Stimulated activated CD4-positive, alpha-beta T cell treated with anti-CD3 and anti-CD28 coated beads, Interleukin-15, amount 100 ng/mL, for 48 hours (primary cell): ENCODE measurements around the gene AP1AR.
A peak's percentile ranks its signal among the peaks of the same experiment; 100 is the strongest.
"Not testable (repeated sequence)": the region's sequence is repeated elsewhere in the genome, so short reads cannot be mapped to it uniquely, and the experiment has no call there.

Source experiments
- DNase-seq, 2 donors: peaks; one replicate each; pipeline ENCODE4 v3.0.0-alpha.2; 2020; ENCODE audit warnings: low read depth in 2 of 2

The AP1AR gene

GRCh38 chr4:112231779-112232713 lies at the start of gene AP1AR:
Gene AP1AR (plus strand): TSS chr4:112231787. CDS start chr4:112232092, 305 bp downstream.
- peak; percentile 64 to 66 for DNase-seq

GRCh38 chr4:112182604-112183003 lies 49.0 kb upstream of the AP1AR start:
- DNase-seq = no peak

DNA sequence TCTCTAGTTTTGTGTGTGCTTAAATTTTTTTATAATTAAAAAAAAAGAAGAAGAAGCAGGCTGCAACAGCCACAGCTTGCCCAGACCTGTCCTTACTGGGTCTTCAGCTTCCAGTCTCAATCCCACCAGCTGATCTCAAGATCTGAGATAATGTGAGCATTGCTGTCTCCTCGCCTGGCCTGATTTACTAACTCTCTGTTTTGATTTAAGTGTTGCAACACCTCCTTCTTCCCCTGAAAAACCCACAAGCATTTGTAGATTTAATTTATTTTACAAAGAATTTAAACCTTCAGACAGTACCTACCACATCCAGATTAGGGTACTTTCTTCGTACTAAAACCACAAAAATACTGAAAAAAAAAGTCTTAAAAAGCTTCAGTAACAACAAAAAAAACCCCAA lies 48.3 kb upstream of the AP1AR start:
- DNase-seq = no peak

DNA sequence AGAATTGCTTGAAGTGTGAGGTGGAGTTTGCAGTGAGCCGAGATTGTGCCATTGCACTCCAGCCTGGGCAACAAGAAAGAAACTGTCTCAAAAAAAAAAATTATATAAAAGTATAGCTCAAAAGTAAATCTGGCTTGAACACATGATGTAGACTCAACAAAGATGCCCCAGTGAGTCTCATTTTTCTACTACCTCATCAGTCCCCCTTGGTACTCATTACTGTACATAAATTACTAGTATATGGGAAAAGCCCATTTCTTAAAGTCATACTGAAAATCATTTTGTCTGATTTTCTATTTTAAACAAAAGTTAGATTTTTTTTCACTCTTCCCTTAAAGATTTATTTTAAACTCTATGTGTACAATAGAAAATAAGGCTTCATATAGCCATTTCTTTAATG lies 47.1 kb upstream of the AP1AR start:
- DNase-seq = no peak

GRCh38 chr4:112185334-112185733 lies 46.3 kb upstream of the AP1AR start:
- DNase-seq = no peak

GRCh38 chr4:112185740-112186670 lies 45.6 kb upstream of the AP1AR start:
- DNase-seq = no peak

DNA sequence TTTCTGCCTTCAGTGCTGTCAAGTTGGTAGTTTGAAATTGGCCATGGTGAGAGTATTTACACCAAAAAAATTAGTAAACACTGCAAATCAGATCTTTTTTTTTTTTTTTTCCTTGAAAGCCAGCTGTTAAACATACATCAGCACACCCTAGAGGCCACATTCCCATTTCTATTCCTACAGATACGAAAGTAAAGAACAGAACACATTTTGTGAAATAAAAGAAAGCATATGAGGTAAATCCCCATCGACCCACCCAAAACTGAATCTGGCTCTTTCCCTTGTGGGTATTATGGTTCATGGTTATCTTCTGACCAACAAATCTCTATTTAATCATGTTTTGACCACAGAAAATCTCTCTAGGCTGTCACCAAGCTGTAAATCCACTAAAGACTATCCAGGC lies 41.8 kb upstream of the AP1AR start:
- DNase-seq = no peak

DNA sequence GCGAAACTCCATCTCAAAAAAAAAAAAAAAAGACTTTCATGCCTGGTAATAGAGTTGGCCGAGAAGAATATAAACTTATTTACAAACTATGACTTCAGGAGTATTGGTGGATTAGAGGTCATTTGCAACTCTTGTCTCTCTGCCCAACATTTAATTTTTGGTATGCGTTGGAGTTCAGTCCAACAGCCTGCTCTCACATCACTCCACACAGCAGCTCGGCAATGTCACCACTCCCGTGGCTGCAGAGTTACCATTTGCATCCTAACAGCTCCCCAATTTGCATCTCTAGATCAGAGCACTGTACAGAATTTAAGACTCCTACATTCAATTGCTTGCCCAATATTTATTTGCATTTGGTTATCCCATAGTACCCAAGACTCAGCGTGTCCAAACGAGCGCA lies 40.9 kb upstream of the AP1AR start:
- no peak for DNase-seq

DNA sequence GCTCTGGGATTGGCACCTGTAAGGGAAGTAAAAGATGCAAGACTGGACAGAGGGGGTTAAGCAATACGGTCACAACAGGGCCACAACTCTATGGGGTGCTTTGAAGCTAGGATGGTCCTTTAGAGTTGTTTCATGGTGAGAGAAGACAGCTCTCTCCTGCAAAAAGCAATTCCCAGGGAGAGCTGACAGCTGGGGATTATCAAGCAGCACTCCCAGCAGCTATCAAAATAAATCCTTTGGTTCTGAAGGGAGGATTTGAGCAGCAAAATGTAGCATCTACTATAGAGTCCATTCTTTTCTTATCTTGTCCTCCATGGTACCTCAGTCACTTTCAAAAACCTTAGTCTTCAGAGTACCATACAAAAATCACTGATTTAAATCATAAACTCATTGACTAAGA lies 35.1 kb upstream of the AP1AR start:
- DNase-seq = no peak

- DNase-seq = no peak
Observed at GRCh38 chr4:112199041-112199440, 32.5 kb upstream of the AP1AR start.

- no peak for DNase-seq
Observed at GRCh38 chr4:112201915-112202505, 29.6 kb upstream of the AP1AR start.

DNA sequence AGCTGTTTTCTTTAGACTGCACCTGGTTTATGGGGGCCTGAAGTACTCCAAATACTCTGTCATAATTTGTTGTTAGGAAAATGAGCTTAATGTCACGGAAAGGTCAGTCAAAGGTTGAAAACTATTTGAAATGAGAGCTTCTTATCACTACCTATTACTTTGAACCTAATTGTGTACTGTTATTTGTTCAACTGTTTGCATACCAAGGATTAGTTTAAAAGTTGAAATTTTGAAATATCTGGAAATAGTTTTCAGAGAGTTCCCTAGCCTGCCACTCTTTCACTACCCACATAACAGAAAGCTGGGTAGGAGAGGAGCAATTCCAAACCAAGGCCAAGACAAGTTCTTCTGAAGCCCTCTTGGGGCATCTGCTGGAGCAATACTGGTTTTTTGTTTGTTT lies 28.0 kb upstream of the AP1AR start:
- DNase-seq = no peak

- no peak for DNase-seq
Observed at GRCh38 chr4:112206431-112206830, 25.2 kb upstream of the AP1AR start.

GRCh38 chr4:112208137-112209095 lies 23.2 kb upstream of the AP1AR start:
- DNase-seq = not testable (repeated sequence)

DNA sequence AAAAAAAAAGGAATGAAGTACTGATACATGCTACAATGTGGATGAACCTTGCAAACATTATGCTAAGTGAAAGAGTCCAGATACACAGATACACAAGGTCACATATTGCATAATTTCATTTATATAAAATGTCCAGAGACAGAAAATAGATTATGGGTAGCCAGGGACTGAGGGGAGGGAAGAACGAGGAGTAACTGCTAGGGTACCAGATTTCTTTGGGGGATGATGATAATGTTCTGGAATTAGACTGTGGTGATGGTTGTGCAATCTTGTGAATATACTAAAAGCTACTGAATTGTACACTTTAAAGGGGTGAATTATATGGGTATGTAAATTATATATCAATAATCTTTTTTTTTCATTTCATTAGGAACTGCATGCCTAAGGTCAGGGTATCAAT lies 20.8 kb upstream of the AP1AR start:
- no peak for DNase-seq

- DNase-seq = no peak
Observed at GRCh38 chr4:112213091-112213490, 18.5 kb upstream of the AP1AR start.

DNA sequence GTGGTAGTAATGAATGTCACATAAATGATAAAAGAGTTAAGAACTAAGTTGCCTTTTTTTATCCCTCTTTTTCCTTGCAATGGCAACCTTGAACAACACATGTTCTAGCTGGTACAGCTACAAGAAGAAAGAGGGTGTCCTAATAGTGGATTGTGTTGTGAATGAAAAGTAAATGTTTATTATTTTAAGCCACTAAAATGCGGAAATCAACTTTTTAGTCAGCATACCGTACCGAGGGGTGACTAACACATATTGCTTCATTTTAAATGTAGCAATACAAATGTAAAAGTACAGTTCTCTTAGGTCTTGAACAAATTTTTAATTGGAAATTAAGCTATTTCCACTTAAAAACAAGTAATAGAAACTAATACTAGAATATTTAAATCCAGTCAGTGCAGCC lies 17.7 kb upstream of the AP1AR start:
- no peak for DNase-seq

DNA sequence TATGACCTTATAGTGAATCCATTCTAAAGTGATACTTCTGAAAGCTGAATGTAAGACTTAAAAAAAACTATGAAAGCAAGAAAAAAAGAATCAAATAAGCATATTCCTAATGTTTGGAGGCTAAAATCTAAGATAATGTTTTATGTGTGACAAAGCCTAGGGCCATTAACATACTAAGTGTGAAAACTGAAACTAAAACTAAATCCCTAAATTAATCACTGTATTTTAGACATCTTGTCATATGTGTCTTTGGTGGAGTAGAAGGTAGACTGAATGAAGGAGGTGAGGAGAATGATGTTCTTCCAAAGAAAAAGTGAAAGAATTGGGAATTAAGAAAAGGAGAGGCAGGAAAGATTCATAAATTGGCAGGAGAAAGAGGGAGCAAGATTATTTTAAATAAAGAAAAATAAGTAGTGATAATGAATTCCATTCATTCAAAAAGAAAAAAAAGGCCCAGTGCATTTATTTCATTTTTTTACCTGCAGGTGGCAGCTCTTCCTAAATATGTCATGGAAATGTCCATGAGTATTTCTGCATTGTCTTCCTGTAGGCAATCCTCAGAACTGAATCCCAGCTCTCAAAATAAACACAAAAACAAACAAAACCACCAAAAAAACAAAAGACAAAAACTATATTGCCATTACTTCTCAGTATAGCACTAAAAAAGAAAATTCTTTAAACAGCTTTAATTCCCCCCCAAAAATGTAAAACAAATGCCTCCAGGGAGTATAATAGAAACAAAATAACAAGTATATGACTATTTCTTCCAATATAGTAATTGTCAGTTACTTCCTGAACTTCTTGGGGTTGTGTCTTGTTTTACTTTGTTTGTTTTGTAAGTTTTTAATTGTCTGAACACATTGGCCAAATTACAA lies 17.0 kb upstream of the AP1AR start:
- DNase-seq = no peak

- no peak for DNase-seq
Observed at GRCh38 chr4:112219826-112220366, 11.7 kb upstream of the AP1AR start.
